ENCODE data around the gene ZNF787. TPM values are rescaled to one million over a fixed set of nuclear protein-coding genes. Genes with fewer than 3 reads are reported as not detected.

The ZNF787 gene
- total RNA-seq, 4 donors from 2014 or later = 7.8 to 21.3 (median 14.2) TPM

DNA sequence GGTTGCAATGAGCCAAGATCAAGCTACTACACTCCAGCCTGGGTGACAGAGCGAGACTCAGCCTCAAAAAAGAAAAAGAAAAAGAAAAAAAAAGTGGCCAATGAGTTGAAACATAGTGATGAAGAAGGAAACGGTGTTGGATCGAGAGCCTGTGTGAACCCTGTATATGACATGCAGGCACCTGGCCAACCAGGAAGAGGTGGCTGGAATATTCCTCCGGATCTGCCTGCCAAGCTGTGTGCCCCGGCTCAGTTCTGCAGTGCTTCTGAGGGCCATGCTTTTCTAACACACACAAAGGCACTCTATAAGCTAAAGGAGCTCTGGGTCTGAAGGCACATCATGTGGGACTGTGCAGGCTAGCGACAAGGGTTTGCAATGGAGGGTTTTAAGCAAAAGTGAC lies 16.3 kb upstream of the ZNF787 start:
- intact Hi-C loops (cut with DNase I) = no loop called here
- Histone ChIP-seq H3K4me3 (replicated peaks in 1 of 3) (no peak overlapping the region), H3K36me3 (no peaks in the 10 kb centered on the region), H3K27ac (peak overlapping the region; percentile 65 to 89 (median 68)), H3K27me3 (no peaks in the 10 kb centered on the region), H3K4me1 (peaks cover 45 to 72% of the 10 kb centered on the region in 2 donors), H3K9me3 (no peaks in the 10 kb centered on the region)
- peak; percentile 88 to 92 for DNase-seq
- TF ChIP-seq, protein P1, sequence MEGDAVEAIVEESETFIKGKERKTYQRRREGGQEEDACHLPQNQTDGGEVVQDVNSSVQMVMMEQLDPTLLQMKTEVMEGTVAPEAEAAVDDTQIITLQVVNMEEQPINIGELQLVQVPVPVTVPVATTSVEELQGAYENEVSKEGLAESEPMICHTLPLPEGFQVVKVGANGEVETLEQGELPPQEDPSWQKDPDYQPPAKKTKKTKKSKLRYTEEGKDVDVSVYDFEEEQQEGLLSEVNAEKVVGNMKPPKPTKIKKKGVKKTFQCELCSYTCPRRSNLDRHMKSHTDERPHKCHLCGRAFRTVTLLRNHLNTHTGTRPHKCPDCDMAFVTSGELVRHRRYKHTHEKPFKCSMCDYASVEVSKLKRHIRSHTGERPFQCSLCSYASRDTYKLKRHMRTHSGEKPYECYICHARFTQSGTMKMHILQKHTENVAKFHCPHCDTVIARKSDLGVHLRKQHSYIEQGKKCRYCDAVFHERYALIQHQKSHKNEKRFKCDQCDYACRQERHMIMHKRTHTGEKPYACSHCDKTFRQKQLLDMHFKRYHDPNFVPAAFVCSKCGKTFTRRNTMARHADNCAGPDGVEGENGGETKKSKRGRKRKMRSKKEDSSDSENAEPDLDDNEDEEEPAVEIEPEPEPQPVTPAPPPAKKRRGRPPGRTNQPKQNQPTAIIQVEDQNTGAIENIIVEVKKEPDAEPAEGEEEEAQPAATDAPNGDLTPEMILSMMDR (IDR thresholded peaks at IDR 0.05) = no peak
- no peak for TF ChIP-seq POLR2A (IDR thresholded peaks at IDR 0.05)
- WGBS, 2 donors = 32 to 40% methylated on average over 6 of the region's 6 CpGs

DNA sequence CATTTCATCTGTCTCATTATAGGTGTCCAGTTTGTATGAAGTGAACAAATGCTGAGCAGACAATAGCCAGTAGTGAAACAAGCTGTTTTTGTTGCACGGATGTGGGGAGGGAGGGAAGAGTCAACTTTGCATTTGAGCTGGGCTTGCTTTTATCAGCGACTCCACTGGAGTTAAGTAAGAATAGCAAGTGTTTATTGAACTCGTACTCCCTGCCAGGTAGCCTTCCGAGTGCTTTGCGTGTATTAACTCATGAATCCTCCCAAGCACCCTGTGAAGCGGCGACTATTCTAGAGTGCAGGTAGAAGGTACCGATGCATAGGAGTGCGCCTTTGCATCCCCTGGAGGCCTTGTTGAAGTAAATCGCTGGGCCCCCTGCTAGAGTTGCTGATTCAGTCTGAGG lies 15.3 kb upstream of the ZNF787 start:
- peaks cover 45 to 69% of the 10 kb centered on the region in 2 donors for H3K4me1 ChIP-seq
- no peak for TF ChIP-seq POLR2A (IDR thresholded peaks at IDR 0.05)
- TF ChIP-seq, protein P1 (IDR thresholded peaks at IDR 0.05) = peak in 1 of 6 experiments; percentile 10
- no peak overlapping the region for H3K4me3 ChIP-seq (replicated peaks in 1 of 3)
- H3K36me3 ChIP-seq = no peaks in the 10 kb centered on the region
- DNase-seq = peak; percentile 59 to 61
- intact Hi-C loops (cut with DNase I) = no loop called here
- WGBS, 2 donors = 37 to 46% methylated on average over 10 of the region's 10 CpGs
- H3K27ac ChIP-seq = peak overlapping the region; percentile 65 to 89 (median 68)
- no peaks in the 10 kb centered on the region for H3K9me3 ChIP-seq
- H3K27me3 ChIP-seq = no peaks in the 10 kb centered on the region

DNA sequence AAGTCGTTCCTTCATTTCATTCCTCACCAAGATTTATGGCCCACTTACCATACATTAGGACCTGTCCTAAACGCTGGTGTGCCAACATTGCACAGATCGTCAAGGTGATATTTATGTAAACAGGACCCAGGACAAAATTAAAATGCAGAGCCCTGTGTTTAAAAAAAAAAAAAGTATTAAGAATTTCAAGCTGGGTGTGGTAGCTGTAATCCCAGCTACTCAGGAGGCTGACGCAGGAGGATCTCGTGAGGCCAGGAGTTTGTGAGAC lies 13.5 kb upstream of the ZNF787 start:
- Histone ChIP-seq H3K4me3 (replicated peaks in 1 of 3) (no peak overlapping the region), H3K27ac (peak overlapping the region; percentile 65 to 89 (median 68)), H3K9me3 (no peaks in the 10 kb centered on the region), H3K36me3 (no peaks in the 10 kb centered on the region), H3K27me3 (no peaks in the 10 kb centered on the region), H3K4me1 (peaks cover 37 to 63% of the 10 kb centered on the region in 2 donors)
- no peak for DNase-seq
- TF ChIP-seq, protein P1 (IDR thresholded peaks at IDR 0.05) = no peak
- no peak for TF ChIP-seq POLR2A (IDR thresholded peaks at IDR 0.05)
- intact Hi-C loops (cut with DNase I) = no loop called here
- WGBS, 2 donors = 84 to 88% methylated on average over 5 of the region's 5 CpGs

GRCh38 chr19:56133858-56134653 lies 13.0 kb upstream of the ZNF787 start:
- Histone ChIP-seq H3K27ac (peak overlapping the region; percentile 58 to 89 (median 68)), H3K4me3 (replicated peaks in 1 of 3) (no peak overlapping the region), H3K9me3 (no peaks in the 10 kb centered on the region), H3K27me3 (no peaks in the 10 kb centered on the region), H3K4me1 (peaks cover 37 to 63% of the 10 kb centered on the region in 2 donors), H3K36me3 (no peaks in the 10 kb centered on the region)
- TF ChIP-seq, protein P1 (IDR thresholded peaks at IDR 0.05) = no peak
- TF ChIP-seq POLR2A (IDR thresholded peaks at IDR 0.05) = no peak
- intact Hi-C loops (cut with DNase I) = no loop called here
- DNase-seq = peak in 1 of 2 donors; percentile 33
- WGBS, 2 donors = 70% methylated on average over 14 of the region's 14 CpGs

DNA sequence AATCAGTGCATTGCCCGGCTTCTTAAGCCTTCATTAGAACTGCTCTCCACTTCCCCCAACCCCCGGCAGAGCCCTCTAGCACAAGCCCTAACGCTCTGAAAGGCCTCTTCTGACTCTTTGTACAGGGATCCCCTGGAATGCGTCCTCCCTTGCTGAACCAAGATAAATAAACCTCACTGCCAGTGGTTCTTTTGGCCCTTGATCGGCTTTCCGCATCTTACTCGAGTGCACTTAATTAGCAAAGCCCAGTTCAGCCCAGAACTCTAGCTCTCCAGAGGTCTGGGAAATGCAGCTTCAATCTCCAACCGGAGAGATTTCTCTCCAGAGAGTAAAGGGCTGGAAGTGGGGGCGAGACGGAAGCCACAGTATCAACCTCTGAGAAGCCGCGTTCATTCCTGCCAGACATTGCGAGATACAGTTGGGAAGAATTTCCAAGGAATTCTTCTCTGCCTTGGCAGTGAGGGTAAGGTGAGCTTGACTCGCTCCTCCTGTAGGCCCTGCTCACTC lies 11.3 kb upstream of the ZNF787 start:
- 12 to 19% methylated on average over 14 of the region's 14 CpGs for WGBS, 2 donors
- DNase-seq = peak; percentile 87 to 89
- H3K4me3 ChIP-seq (replicated peaks in 1 of 3) = no peak overlapping the region
- H3K4me1 ChIP-seq = peaks cover 32 to 51% of the 10 kb centered on the region in 2 donors
- TF ChIP-seq, protein P1 (IDR thresholded peaks at IDR 0.05) = no peak
- TF ChIP-seq POLR2A (IDR thresholded peaks at IDR 0.05) = peak in 1 of 2 donors; percentile 58
- H3K27ac ChIP-seq = peak overlapping the region; percentile 82 to 92 (median 86)
- intact Hi-C loops (cut with DNase I) = no loop called here
- H3K9me3 ChIP-seq = no peaks in the 10 kb centered on the region
- no peaks in the 10 kb centered on the region for H3K36me3 ChIP-seq
- no peaks in the 10 kb centered on the region for H3K27me3 ChIP-seq

All from thyroid gland (tissue), 4 donors.